ENCODE data around the gene RAB35.

Gene RAB35

GRCh38 chr12:120134307-120134980 lies 17.9 kb upstream of the RAB35 start:
- TF ChIP-seq NFIC (IDR thresholded peaks at IDR 0.05): no peak

- TF ChIP-seq CEBPB (IDR thresholded peaks at IDR 0.05) (no peak), FOXM1 (IDR thresholded peaks at IDR 0.05; ENCODE audit: borderline replicate concordance, low read depth) (no peak)
Measured at GRCh38 chr12:120132863-120133385, 16.4 kb upstream of the RAB35 start.

DNA sequence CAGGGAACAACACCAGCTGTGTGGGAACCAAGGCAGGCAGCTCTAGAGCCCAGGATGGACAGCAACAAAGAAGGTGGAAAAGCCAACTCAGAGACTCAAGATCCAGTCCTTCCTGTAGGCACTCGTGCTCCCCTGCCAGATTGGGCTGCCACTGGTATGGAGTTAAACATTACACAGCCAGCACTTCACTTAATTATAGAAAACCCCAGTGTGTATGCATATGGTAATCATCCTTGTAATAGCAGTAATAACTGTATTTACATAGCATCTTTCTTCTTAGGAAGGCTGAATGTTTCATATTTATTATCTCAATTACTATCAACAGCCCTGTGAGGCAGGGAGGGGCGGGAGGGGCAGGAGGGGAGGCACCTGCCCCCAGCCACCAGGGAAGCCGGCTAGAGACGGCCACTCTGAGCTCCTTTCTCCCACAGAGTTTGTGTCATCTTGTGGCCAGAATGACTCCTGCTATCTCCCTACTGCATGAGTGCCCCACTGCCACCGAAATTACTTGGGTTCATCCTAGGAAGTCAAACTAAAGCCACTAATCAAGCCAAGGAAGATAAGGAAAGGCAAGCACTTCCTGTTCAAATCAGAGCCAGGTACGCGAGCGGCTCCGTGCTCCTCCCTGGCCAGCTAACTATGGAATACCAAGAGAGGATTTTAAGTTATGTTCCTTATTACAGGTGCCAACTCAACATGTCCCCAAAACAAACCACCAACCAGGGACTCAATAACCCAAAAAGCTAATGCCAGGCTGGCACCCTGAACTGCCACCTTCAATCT lies 15.7 kb upstream of the RAB35 start:
- TF ChIP-seq TEAD4 (IDR thresholded peaks at IDR 0.05): no peak
- no peak for TF ChIP-seq CREB1 (IDR thresholded peaks at IDR 0.05; ENCODE audit: low read depth)
- TF ChIP-seq MAX (IDR thresholded peaks at IDR 0.05): no peak
- TF ChIP-seq RAD21 (IDR thresholded peaks at IDR 0.05; ENCODE audit: low read depth): no peak
- no peak for TF ChIP-seq ZBTB7A (IDR thresholded peaks at IDR 0.05; ENCODE audit: low read depth)
- TF ChIP-seq EGR1 (IDR thresholded peaks at IDR 0.05): no peak
- no peak for TF ChIP-seq CEBPB (IDR thresholded peaks at IDR 0.05)
- TF ChIP-seq, protein P1, sequence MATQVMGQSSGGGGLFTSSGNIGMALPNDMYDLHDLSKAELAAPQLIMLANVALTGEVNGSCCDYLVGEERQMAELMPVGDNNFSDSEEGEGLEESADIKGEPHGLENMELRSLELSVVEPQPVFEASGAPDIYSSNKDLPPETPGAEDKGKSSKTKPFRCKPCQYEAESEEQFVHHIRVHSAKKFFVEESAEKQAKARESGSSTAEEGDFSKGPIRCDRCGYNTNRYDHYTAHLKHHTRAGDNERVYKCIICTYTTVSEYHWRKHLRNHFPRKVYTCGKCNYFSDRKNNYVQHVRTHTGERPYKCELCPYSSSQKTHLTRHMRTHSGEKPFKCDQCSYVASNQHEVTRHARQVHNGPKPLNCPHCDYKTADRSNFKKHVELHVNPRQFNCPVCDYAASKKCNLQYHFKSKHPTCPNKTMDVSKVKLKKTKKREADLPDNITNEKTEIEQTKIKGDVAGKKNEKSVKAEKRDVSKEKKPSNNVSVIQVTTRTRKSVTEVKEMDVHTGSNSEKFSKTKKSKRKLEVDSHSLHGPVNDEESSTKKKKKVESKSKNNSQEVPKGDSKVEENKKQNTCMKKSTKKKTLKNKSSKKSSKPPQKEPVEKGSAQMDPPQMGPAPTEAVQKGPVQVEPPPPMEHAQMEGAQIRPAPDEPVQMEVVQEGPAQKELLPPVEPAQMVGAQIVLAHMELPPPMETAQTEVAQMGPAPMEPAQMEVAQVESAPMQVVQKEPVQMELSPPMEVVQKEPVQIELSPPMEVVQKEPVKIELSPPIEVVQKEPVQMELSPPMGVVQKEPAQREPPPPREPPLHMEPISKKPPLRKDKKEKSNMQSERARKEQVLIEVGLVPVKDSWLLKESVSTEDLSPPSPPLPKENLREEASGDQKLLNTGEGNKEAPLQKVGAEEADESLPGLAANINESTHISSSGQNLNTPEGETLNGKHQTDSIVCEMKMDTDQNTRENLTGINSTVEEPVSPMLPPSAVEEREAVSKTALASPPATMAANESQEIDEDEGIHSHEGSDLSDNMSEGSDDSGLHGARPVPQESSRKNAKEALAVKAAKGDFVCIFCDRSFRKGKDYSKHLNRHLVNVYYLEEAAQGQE (IDR thresholded peaks at IDR 0.05; ENCODE audit: low read depth): no peak
- TF ChIP-seq, protein P2, sequence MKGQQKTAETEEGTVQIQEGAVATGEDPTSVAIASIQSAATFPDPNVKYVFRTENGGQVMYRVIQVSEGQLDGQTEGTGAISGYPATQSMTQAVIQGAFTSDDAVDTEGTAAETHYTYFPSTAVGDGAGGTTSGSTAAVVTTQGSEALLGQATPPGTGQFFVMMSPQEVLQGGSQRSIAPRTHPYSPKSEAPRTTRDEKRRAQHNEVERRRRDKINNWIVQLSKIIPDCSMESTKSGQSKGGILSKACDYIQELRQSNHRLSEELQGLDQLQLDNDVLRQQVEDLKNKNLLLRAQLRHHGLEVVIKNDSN (IDR thresholded peaks at IDR 0.05): no peak
- TF ChIP-seq FOXM1 (IDR thresholded peaks at IDR 0.05; ENCODE audit: borderline replicate concordance, low read depth): no peak
- TF ChIP-seq TCF12 (IDR thresholded peaks at IDR 0.05; ENCODE audit: low read depth): no peak
- no peak for TF ChIP-seq YY1 (IDR thresholded peaks at IDR 0.05; ENCODE audit: low read depth)
- no peak for TF ChIP-seq TAF1 (IDR thresholded peaks at IDR 0.05; ENCODE audit: low read depth)

- TF ChIP-seq, protein P2 (IDR thresholded peaks at IDR 0.05): no peak
- TF ChIP-seq TEAD4 (IDR thresholded peaks at IDR 0.05) (no peak), TCF12 (IDR thresholded peaks at IDR 0.05; ENCODE audit: low read depth) (no peak), EP300 (IDR thresholded peaks at IDR 0.05; ENCODE audit: borderline replicate concordance) (no peak), ZBTB7A (IDR thresholded peaks at IDR 0.05; ENCODE audit: low read depth) (no peak), EGR1 (IDR thresholded peaks at IDR 0.05) (no peak), CREB1 (IDR thresholded peaks at IDR 0.05; ENCODE audit: low read depth) (no peak), FOXM1 (IDR thresholded peaks at IDR 0.05; ENCODE audit: borderline replicate concordance, low read depth) (no peak), MAX (IDR thresholded peaks at IDR 0.05) (no peak)
Measured at GRCh38 chr12:120131116-120131515, 14.6 kb upstream of the RAB35 start.

GRCh38 chr12:120130011-120130410 lies 13.5 kb upstream of the RAB35 start:
- TF ChIP-seq RAD21 (IDR thresholded peaks at IDR 0.05; ENCODE audit: low read depth) (no peak), TAF1 (IDR thresholded peaks at IDR 0.05; ENCODE audit: low read depth) (no peak), EGR1 (IDR thresholded peaks at IDR 0.05) (no peak), CEBPB (IDR thresholded peaks at IDR 0.05) (no peak), CREB1 (IDR thresholded peaks at IDR 0.05; ENCODE audit: low read depth) (no peak), NFIC (IDR thresholded peaks at IDR 0.05) (no peak), MAX (IDR thresholded peaks at IDR 0.05) (no peak), YY1 (IDR thresholded peaks at IDR 0.05; ENCODE audit: low read depth) (no peak), TEAD4 (IDR thresholded peaks at IDR 0.05) (no peak), TCF12 (IDR thresholded peaks at IDR 0.05; ENCODE audit: low read depth) (no peak), EP300 (IDR thresholded peaks at IDR 0.05; ENCODE audit: borderline replicate concordance) (no peak), ZBTB7A (IDR thresholded peaks at IDR 0.05; ENCODE audit: low read depth) (no peak), FOXM1 (IDR thresholded peaks at IDR 0.05; ENCODE audit: borderline replicate concordance, low read depth) (no peak)
- TF ChIP-seq, protein P1 (IDR thresholded peaks at IDR 0.05; ENCODE audit: low read depth): no peak
- TF ChIP-seq, protein P2 (IDR thresholded peaks at IDR 0.05): no peak

Measured in Ishikawa (cell line).